ENCODE measurements around the gene ZNF138. TPM values are rescaled to one million over a fixed set of nuclear protein-coding genes. Genes with fewer than 3 reads are reported as not detected.
"Not testable (repeated sequence)": the region's sequence is repeated elsewhere in the genome, so short reads cannot be mapped to it uniquely, and the experiment has no call there.

Gene ZNF138
- total RNA-seq, 1 donor from 2014 or later, result 19.9 TPM

DNA sequence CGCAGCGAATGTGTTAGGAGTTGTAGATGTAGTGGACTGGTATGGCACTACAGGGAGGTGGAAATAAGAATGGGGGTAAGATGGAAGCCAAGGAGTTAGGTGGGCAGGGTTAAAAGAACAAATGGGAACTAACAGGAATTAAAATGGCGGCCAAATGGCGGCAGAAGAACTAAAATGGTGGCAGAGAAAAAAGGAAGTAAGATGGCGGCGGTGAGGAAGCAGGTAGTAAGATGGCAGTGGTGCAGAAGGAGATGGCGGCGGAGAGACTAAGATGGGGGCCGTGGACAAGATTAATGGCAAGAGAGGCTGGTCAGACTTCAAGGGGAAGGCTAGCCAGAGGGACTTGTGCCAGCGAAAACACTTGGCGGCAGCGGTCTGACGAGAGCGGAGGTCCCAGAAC lies 44.5 kb downstream of the ZNF138 start:
- DNase-seq (ENCODE audit: low spot score), result no peak

DNA sequence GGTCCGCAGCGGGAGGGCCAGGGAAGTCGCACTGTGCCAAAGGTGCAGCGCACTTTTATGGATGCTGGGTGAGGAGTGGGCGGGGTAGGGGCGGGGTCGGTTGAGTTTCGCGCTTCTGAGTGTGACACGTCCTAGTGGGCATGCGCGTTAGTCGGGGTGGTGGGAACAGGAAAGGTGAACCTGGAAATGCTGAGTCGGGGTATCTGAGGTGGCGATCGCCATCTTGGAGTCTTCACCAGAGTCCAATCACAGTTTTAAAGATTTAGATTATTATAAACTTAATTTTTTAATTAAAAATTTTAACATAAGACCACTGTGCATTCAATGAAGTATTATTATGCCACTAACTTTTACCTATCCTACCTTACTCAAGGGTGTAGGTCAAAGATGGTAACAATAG lies 45.7 kb downstream of the ZNF138 start:
- DNase-seq (ENCODE audit: low spot score), result no peak

DNA sequence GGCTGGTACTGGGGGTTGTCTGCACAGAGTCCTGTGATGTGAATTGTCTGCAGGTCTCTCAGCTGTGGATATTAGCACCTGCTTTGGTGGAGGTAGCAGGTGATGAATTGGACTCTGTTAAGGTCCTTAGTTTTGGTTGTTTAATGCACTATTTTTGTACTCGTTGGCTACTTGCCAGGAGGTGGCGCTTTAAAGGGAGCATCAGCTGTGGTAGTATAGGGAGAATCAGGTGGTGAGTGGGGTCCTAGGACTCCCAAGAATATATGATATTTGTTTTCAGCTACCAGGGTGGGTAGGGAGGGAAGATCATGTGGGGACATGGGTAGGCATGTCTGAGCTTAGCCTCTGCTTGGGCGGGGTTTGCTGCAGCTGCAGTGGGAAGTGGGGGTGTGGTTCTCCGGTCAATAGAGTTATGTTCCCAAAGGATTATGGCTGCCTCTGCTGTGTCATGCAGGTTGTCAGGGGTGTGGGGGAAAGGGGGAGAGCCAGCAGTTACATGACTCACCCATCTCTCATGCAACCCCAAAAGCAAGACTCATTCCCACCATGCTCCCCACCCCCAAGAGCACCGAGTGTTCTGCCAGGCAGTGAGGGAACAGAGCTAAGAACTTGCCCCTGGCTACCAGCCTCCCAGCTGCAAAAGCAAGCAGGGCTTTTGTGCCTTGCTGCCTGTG lies 55.2 kb downstream of the ZNF138 start:
- no peak for DNase-seq (ENCODE audit: low spot score)

DNA sequence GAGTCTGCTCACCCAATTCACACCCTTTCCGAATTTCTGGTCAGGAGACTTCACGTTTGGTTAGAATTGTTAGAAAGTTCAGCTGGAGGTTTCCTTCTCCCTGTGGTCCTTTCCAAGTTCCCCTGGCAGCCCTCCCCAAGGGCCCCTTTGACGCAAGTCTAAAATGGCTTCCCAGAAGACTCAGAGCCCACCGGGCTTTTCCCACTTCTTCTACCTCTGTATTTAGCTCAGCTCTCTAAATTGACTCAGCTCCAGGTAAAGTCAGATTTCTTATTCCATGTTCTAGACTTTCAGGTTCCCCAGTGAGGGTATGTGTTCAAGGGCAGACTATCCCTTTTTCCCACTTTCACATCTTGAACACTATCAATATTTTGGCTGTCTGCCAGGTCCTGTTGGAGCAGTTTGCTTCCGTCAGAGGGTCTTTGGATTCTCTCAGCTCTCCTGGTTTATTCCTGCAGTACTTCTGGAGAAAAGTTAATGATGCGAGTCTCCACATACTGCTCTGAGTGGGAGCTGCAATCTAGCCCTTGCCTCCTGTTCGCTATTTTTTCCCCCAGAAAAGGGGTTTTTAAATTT lies 55.8 kb downstream of the ZNF138 start:
- DNase-seq (ENCODE audit: low spot score), result no peak

DNA sequence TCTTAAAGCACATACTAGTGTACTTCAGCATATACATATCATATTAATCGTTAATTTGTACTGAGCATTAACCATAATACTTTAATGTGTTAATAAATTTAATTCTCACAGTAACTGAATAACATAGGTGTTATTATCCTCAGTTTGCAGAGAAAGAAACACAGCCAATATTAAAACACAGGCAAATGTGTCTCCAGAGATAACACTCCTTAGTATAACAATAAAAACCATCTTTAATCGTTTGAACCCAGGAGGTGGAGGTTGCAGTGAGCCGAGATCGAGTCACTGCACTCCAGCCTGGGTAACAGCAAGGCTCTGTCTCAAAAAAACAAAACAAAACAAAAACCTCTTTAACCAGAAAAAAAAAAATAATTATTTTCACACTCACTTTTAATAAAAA lies 59.5 kb downstream of the ZNF138 start:
- no peak for DNase-seq (ENCODE audit: low spot score)

DNA sequence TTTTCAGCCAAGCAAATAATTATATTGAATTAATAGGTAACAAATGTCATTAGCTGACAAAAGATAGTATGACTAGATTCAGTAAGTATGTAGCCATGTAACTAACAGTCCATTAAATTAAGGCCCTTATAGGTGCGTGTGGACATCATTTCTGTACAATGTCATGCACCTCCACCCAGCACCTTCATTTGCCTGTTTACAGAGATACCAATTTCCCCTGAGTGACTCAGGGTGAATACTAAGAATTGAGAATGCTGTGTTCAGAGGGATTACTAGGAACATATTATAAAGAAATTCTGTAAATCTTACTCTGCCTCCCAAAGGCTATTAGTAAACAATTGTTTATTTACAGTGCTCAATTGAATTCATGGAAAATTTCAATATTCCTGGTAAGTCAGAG lies 60.7 kb downstream of the ZNF138 start:
- no peak for DNase-seq (ENCODE audit: low spot score)

DNA sequence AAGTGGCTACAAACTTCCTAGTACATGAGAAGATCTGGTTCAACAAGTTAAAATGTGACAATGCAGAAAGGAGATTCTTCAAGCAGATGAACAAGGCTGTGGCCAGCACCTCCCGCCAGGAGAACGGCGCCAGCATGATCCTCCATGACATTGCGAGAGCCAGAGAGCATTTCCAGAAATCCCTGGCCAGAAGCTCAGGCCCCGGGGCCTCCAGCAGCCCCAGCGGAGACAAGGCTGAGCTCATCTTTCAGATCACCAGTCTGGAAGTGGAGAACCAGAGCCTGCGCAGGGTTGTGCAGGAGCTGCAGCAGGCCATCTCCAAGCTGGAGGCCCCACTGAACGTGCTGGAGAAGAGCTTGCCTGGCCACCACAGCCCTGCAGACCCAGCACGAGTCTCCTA lies 68.8 kb downstream of the ZNF138 start:
- no peak for DNase-seq (ENCODE audit: low spot score)

DNA sequence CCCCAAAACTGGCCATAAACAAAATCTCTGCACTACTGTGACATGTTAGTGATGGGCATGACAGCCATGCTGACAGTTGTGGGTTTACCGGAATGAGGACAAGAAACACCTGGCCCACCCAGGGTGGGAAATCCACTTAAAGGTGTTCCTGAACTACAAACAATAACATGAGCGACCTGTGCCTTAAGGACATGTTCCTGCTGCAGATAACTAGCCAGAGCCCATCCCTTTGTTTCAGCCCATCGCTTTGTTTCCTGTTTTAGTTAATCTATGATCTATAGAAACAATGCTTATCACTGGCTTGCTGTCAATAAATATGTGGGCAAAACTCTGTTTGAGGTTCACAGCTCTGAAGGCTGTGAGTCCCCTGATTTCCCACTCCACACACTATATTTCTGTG lies 69.3 kb downstream of the ZNF138 start:
- not testable (repeated sequence) for DNase-seq (ENCODE audit: low spot score)

DNA sequence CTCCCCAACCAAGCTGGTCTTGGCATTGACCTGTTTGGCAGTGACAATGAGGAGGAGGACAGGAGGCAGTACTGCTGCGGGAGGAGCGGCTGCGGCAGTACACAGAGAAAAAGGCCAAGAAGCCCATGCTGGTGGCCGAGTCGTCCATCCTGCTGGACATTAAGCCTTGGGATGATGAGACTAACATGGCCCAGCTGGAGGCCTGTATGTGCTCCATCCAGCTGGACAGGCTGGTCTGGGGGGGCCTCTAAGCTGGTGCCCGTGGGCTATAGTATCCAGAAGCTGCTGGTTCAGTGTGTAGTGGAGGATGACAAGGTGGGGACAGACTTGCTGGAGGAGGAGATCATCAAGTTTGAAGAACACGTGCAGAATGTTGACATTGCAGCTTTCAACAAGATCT lies 69.7 kb downstream of the ZNF138 start:
- no peak for DNase-seq (ENCODE audit: low spot score)

DNA sequence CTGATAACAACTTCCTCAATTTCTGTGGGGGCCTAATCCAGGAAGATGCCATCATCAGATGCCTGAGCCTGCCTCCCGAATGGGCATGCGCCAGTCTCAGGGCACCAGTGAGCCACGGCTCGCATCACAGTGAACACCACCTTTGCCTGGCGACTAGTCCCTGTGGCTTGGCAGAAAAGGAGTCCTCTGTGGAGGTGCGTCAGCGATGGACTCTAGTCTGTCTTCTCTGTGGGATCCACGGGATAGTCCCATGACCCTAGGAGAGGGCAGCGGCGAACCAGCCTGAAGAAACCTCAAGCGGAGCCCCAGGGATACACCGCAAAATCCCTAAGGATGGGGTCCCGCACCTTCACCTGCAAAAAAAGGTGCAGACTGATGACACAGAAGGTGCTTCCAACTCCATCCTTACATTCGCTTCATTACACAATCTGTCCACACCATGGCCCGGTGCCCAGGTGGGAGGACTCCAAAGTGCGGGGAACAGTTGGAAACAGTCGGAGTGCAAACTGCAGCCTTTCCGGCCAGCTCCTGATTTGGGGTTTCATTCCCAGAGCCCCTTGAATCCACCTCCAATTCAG lies 73.7 kb downstream of the ZNF138 start:
- peak; percentile 31 for DNase-seq (ENCODE audit: low spot score)

DNA sequence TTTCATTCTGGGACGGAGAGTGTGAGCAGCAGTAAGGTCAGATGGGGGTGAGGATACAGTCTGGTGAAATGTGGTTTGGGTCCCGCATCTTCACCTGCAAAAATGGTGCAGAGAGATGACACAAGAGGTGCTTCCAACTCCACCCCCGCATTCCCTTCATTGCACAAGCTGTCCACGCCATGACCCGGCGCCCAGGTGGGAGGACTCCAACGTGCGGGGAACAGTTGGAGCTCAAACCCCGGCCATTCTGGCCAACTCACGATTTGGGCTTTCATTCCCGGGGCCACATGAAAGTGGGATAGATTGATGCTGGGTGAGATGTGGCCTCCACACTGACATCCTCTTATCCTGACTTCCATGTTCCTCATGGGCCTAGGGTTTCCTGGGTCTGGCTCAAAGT lies 74.3 kb downstream of the ZNF138 start:
- peak; percentile 37 for DNase-seq (ENCODE audit: low spot score)

DNA sequence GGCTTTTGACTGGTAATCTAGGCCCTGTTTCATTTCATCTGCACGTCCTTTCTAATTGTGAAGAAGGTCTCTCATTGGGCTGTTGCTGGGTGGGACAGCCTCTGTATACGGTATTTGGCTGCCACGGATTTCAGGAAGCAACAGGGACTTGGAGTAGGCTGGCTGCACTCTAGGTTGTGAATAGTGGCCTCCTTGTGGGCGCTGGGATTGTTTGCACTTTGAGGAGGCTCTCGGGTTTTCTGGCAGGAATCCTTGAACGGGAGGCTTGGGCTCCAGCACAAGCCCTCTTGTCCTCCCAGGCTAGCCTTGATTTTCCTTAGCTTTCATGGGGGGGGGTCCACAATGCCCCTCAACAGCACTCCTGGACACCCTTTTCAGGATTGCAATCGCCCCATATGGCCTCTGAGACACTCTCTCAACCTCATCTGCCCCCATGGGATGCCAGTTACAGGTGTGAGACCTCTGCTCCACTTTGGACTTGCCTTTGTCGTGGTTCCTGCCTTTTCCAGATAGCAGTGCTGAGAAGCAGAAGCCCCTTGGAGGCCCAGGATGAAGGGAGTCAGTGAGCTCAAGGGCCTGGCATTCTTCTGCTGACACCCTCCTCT lies 75.0 kb downstream of the ZNF138 start:
- DNase-seq (ENCODE audit: low spot score), result no peak

DNA sequence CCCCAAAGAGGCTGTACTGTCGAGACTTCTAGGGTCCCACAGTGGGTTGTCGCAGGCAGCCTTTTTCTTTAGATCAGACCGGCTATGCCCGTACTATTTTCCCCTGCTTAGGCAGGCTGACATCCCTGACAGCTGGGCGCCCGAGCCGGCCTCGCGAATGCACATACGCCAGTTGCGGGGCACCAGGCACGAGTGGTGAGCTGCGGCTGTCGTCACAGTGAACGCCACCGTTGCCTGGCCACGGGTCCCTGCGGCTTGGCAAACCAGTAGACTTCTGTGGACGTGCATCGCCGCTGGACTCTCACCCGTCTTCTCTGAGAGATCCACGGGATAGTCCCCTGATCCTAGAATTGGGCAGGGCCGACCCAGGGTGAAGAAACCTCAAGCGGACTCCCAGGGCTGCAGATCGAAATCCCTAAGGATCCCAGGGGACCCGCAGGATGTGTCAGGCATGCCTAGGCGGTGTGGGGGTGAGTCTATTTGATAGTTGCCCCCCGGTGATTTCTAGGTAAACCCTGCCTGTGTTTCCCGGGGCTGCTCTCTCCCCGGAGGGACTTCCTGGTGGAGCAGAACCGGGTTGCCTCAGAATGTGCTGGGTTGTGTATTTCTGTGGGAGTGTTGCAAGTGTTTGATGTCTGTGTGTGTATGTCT lies 75.8 kb downstream of the ZNF138 start:
- DNase-seq (ENCODE audit: low spot score), result peak; percentile 34

DNA sequence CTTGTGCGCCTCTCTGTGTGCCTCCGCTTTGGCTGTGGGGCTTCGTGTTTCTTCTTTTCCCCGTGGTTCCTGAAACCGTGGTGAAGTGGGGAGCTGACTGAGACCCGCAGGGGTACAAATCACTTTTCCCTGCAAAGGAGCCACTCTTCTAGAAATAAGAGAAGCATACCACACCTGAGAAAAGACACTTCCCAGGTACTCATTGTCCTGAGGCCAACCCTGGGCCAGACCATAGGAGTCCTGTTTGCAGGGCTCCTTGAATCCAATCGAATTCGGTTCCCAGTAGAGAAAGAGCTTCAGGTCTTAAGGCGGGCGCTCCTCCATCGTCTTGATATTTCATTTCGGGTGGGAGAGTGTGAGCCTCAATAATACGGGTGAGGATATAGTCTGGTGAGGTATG lies 76.4 kb downstream of the ZNF138 start:
- DNase-seq (ENCODE audit: low spot score), result no peak

DNA sequence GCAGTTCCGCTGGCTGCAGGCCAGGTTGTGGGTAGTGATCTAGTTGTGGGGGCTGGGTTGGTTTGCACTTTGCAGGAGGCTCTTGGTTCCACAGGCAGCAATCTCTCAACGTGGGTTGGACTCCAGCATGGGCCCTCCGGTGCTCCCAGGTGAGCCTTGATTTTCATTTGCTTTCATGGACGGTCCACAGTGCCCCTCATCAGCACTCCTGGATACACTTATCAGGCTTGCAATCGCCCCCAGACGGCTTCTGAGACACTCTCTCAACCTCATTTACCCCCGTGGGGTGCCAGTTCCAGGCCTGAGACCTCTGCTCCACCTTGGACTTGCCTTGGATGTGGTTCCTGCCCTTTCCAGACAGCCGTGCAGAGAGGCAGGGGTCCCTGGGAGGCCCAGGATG lies 77.5 kb downstream of the ZNF138 start:
- no peak for DNase-seq (ENCODE audit: low spot score)

DNA sequence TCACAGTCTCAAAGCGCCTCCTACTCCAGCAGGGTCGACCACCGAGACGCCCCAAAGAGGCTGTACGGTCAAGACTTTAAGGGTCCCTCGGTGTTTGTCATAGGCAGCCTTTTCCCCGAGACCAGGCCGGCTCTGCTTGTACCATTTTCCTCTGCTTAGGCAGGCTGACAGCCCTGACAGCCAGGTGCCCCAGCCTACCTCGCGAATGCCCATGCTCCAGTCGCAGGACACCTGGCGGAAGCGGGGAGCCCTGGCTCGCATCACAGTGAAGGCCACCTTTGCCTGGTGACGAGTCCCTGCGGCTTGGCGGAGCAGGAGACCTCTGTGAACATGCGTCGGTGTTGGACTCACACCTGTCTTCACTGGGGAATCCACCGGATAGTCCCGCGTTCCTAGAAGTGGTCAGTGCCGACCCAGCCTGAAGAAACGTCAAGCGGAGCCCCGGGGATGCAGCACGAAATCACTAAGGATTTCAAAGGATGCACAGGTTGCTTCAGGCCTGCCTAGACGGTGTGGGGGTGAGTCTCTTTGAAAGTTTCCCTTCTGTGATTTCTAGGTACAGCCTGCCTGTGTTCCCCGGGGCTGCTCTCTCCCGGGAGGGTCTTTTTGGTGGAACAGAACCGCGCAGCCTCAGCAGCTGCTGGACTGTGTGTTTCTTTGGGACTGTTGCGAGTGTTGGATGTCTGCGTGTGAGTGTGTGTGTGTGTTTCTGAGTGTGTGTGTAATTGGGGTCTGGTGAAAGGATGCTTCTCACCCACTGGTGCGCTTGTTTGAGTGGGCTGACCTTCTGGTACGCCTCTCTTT lies 78.3 kb downstream of the ZNF138 start:
- peak; percentile 39 for DNase-seq (ENCODE audit: low spot score)

DNA sequence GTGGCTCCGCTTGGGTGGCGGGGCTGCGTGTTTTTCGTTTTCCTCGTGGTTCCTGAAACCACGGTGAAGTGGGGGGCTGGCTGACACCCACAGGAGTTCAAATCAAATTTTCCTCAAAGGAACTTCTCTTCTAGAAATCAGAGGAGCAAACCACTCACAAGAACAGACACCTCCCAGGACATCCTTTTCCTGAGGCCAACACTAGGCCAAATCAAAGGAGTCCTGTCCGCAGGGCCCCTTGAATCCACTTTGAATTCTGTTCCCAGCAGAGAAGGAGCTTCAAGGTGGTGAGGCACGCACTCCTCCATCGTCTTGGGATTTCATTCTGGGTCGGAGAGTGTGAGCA lies 78.9 kb downstream of the ZNF138 start:
- no peak for DNase-seq (ENCODE audit: low spot score)

DNA sequence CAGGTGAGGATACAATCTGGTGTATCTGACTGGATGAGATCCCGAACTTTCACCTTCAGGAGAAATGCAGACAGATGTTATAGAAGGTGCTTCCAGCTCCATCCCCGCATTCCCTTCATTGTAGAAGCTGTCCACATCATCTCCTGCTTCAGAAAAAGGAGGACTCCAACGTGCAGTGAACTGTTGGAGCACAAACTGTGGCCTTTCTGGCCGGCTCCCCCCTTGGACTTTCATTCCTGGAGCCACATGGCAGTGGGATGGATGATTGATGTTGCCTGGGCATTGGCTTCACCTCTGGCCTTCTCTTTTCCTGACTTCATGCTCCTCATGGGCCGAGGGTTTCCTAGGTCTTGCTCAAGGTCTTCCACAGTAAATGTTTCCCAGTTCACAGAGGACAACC lies 79.3 kb downstream of the ZNF138 start:
- DNase-seq (ENCODE audit: low spot score), result no peak

DNA sequence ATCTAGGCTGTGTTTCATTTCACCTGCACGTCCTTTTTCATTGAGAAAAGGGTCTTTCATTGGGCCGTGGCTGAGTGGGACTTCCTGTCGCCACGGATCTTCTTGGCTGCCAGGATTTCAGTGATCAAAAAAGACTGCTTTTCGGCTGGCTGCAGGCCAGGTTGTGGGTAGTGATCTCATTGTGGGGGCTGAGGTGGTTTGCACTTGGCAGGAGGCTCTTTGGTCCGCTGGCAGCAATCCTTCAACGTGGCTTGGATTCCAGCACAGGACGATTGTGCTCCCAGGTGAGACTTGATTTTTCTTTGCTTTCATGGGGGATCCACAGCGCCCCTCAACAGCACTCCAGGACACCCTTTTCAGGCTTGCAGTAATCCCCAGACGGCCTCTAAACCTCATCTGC lies 79.9 kb downstream of the ZNF138 start:
- no peak for DNase-seq (ENCODE audit: low spot score)

DNA sequence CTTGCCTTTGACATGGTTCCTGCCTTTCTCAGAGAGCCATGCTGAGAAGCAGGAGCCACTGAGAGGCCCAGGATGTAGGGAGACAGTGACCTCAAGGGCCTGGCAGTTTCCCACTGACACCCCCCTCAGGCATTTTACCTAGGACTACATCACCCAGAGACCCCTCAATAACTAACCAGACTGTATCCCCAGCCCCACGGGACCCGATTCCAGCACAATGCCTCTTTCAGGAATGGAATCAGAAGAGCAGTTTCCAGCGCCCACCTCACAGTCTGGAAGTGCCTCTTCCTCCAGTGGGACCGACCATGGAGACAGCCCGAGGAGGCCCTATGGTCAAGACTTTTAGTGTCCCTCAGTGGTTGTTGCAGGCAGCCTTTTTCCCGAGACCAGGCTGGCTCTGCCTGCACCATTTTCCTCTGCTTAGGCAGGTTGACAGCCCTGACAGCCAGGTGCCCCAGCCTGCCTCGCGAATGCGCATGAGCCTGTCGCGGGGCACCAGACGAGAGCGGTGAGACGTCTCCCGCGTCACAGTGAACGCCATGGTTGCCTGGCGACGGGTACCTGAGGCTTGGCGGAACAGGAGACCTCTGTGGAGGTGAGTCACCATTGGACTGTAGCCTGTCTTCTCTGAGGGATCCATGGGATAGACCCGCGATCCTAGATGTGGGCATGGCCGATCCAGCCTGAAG lies 80.5 kb downstream of the ZNF138 start:
- peak; percentile 31 for DNase-seq (ENCODE audit: low spot score)

DNA sequence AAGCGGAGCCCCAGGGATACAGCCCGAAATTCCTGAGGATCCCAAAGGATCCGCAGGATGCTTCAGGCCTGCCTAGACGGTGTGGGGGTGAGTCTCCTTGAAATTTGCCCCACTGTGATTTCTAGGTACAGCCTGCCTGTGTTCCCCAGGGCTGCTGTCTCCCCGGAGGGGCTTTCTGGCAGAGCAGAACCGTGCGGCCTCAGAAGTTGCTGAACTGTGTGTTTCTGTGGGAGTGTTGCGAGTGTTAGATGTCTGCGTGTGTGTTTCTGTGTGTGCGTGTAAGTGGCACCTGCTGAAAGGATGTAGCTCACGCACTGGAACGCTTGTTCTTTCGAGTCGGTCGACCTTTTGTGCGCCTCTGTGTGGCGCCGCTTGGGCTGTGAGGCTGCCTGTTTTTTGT lies 81.0 kb downstream of the ZNF138 start:
- peak; percentile 34 for DNase-seq (ENCODE audit: low spot score)

Data from ureter (tissue), 1 donor.